Uterus (tissue), 2 donors: ENCODE results near the gene SAP130.

ENCODE experiments used
- CTCF ChIP-seq, 4 experiments: fragments of 200-600 bp in 2 of 4; fragments of 450-650 bp in 2 of 4; sonication (generic) in 2 of 4; IDR thresholded peaks; one replicate each; pipeline ENCODE4 v1.5.1; 2016 to 2019; ENCODE audit warnings: antibody characterized with exemption in 4 of 4, mild to moderate bottlenecking in 2 of 4, moderate library complexity in 1 of 4
- POLR2A ChIP-seq, 2 donors: fragments of 450-650 bp; IDR thresholded peaks; one replicate each; pipeline ENCODE4 v1.6.1; 2016; ENCODE audit warnings: antibody characterized with exemption in 2 of 2, mild to moderate bottlenecking in 1 of 2, moderate library complexity in 1 of 2

DNA sequence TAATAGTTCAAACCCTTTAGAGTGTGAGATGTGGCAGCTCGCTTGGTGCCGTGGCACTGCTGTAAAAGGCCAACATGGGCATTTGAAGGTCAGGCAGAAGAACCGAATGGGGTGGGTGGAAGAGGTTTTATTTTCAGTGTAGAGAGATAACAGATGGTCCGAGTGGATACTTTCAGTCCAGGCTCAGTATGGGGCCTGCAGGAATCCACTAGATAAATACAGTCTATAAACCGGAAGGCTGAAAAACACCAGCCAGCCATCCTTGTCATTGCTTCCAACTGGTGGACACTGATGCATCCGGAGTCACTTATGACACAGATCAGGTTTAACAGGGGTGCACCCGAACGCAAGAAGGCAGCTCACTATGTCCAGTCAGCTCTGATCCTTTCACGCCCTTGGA is 86.4 kb downstream of the SAP130 start:
- TF ChIP-seq CTCF (IDR thresholded peaks at IDR 0.05) = no peak
- no peak for TF ChIP-seq POLR2A (IDR thresholded peaks at IDR 0.05)
